Embryonic facial prominence (tissue), 1 donor: ENCODE data around the gene SAP30.

Experiments used
- DNase-seq: peaks from one replicate; pipeline ENCODE4 v3.0.0-alpha.2; 2016; ENCODE audit errors: extremely low spot score

Gene SAP30

DNA sequence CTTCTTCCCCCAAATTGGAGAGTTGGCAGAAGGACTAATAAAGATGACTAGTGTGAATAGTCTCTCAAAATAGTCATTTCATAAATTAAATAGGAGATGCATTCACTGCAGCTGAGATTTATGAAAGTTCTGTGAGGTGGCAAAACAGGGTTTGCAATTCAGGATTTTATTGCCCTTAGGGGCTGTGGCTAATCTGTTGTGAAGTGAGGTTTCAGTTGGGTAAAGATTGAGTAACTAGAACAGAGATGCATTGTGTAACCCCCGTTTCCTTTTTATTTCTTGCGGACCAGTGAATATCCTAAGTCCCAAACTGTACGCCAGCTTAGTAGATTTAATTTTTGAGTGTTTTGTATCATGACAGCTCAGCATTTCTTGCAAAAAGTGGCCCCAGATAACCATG is 44.3 kb downstream of the SAP30 start:
- DNase-seq = no peak

DNA sequence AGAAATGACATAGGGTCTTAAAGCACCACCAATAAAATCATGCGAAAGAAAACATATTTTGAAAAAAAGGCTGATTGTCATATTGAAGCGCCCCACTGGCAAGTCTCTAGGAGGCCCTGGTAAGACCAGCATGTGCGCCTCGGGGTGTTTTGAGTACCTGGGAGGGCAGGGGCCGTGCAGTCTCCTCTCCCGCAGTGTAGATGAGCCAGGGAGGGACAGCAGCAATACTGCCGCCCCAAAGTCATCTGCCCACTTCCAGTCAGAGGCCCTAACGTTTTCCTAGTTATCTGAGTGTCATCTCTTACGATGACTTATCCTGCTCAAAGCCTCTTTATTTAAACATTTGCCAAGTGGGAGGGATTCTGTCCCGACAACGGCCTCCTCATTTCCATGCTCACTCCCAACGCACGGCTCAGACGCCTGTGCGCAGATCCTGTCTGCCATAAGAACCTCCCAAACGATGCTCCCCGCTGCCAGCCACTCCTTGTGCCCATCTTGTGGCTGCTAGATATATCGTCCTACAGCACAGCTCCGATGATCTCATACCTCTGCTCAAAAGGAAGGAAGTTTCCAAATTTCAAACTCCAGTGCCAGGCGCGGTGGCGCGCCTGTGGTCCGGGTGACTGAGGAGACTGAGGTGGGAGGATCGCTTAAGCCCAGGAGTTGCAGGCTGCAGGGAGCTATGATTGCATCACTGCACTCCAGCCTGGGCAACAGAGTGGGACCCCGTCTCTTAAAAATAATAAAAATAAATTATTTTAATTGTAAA is 45.3 kb downstream of the SAP30 start:
- DNase-seq = no peak

DNA sequence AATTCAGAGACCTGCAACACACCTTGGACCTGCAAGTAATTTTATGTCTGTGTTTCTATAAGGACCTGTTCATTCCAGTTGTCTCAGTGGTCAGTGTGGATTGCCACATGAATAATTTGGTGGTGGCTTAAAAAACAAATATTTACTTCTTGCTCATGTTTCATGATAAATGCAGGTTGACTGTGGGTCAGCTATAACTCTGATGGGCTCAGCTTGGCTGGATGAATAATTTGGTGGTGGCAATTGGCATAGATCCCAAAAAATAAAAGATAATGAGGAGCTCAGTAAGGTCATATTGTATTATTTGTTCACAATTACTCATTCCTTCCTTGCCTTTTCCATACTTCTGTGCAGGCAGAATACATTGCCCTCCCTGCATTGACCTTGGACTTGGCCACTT is 47.1 kb downstream of the SAP30 start:
- no peak for DNase-seq

DNA sequence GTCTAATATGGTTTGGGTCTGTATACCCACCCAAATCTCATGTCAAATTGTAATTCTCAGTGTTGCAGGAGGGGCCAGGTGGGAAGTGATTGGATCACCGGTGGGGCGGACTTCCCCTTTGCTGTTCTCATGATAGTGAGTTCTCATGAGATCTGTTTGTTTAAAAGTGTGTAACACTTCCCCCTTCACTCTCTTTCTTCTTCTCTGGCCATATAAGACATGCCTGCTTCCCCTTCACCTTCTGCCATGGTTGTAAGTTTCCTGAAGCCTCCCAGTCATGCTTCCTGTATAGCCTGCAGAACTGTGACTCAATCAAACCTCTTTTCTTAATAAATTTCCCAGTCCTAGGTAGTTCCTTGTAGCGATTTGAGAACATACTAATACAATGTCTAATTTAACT is 47.9 kb downstream of the SAP30 start:
- no peak for DNase-seq

DNA sequence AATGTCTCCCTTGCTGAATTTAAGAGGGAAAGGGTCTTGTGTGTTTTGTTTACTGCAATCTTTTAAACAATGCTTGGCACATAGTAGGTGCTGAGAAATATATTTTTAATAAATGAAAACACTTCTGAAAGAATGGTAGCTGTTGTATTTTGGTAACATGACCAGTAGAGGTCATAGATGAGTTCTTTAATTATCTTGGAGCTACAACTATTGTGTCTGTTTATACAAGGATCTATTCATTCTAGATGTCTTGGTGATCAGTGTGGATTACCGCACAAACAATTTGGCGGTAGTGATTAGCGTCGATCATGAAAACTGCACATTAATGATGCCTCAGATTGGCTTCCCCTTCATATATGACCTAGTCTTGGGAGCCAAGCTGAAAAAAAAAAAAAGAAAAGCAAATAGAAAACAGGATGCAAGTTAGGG is 49.6 kb downstream of the SAP30 start:
- no peak for DNase-seq

DNA sequence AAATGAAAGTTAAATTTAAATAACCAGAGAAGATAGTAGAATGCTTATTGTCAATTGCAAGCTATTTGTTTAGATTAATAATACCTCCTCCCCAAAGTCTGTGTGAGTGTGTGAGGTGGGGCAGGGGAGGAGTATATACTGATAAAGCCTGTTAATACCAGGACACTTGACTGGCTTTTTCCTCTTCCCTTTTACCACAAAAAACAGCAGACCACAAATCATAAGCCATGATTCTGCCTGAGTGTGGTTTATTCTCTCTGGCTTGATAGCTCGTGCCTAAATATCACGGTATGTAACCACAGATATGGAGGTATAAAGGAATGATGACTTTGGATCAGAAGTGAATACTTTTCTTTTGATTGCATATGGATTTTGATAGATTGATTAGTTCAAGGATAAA is 50.0 kb downstream of the SAP30 start:
- no peak for DNase-seq

DNA sequence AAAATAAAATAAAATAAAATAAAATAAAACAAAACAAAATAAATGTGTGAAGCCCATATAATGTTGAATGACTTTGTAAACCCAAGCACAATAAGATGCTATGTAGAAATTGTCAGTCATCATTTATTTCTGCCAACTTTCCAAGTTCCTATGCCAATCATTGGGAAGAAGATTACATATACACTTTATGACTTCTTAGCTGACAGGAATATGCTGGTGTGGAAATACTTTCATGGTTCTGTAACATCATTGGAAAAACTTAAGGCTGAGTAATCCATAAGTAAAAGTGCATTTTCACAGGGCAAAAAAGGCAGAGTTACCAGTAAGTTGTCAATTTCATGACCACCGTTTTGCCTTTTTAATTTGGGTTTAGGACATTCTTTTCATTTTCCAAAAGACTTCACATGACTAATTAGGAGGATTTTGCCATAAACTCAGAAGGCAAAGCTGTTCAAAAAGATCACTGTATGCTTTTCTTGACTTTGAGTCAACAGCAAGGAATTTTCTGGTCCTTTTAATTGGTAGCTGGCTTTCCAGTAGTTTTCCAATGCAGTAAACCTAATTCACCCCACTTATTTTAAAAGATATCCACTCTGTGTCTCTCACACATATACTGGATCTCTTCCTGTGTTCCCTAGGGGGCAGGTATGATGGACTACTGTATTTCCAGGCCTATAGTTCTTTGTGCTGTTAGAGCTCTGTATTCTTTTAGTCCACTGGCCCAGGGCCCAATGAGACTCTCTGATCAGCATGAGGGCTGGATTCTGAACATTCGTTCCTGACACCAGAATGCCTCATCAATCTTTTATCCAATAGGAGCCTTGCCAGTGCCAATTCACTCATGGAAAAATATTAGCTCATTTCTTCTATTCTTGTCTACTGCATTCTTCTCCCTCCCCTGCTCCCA is 54.4 kb downstream of the SAP30 start:
- DNase-seq = no peak

DNA sequence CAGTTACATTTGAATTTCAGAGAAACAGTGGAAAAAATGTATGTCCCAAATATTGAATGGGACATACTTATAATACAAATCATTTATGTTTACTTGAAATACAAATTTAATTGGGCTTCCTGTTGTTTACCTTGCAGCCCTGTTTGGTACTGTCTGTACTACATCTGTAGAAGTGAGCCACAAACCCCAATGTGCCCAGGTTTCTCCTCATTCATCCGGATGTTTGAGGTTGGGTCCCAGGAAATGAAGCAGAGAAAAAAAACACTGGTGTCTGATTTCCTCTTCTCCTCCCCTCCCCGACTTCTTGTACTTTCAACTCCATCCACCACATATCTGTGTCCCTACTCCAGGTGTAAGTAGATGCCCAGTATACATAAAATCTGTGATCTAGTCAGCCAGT is 55.3 kb downstream of the SAP30 start:
- DNase-seq = no peak
